Kidney epithelial cell (primary cell): ENCODE measurements around the gene PXN. TPM values are rescaled to one million over a fixed set of nuclear protein-coding genes. Genes with fewer than 3 reads are reported as not detected.
"Not testable (repeated sequence)": the region's sequence is repeated elsewhere in the genome, so short reads cannot be mapped to it uniquely, and the experiment has no call there.

Experiments
- DNase-seq: peaks from one replicate; pipeline ENCODE4 v3.0.0-alpha.2; 2010; ENCODE audit warnings: low read depth
- H3K27me3 ChIP-seq: 2 replicates; pipeline ENCODE4 v1.6.0; 2011; ENCODE audit warnings: low read length; ENCODE audit not compliant: control insufficient read depth, insufficient read depth
- H3K36me3 ChIP-seq: 2 replicates; pipeline ENCODE4 v1.5.1; 2011; ENCODE audit warnings: low read length; ENCODE audit not compliant: control insufficient read depth, insufficient read depth
- H3K4me3 ChIP-seq: 2 replicates; pipeline ENCODE4 v1.5.1; 2011; ENCODE audit warnings: low read depth, mild to moderate bottlenecking, control low read depth, low read length
- CTCF ChIP-seq: IDR thresholded peaks from 2 replicates; pipeline ENCODE4 v1.5.1; 2011; ENCODE audit warnings: mild to moderate bottlenecking, moderate library complexity, low read length, control low read depth, inconsistent platforms; ENCODE audit not compliant: insufficient read depth, poor library complexity, severe bottlenecking
- total RNA-seq: library from RNA; depleted of rRNA; stranded (reverse); fragments of >200 nt; gene quantifications from 2 replicates; pipeline ENCODE4 v1.2.3, GENCODE V29; 2015

The PXN gene
- total RNA-seq, 1 donor from 2014 or later = 88.1 TPM

DNA sequence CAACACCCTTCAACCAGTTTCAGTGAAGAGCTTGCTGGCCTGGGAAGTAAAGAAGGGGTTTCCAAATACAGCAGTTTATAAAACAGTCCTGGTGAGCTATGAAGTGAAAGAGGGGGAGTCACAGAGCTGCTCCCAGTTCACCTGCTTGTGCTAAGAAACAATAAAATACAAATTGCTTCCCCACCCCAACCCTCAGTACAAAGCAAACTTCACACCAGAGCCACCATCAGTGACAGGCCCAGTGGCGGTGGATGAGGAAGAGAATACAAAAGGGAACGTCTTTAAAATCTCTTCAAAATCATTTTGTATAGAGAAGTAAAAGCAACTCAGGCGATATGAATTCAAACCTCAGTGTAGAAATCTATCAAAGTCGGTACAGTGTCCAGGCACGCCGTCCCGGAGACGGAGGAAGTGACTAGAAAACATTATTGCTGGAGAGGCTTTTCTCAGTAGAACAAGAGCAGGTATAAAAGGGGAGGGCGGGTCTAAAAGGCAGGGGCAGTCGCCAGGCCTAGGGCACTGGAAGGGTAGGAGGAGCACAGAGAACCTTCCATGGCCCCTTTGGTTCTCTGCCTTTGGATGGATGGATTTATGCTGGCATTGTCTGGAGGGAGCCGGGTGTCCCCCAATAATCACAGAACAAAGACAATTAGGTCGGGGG is 54.2 kb downstream of the PXN start:
- no peak for DNase-seq
- no peaks in the 10 kb centered on the region for H3K27me3 ChIP-seq
- TF ChIP-seq CTCF = no peak
- no peak overlapping the region for H3K4me3 ChIP-seq
- H3K36me3 ChIP-seq = peaks cover 2% of the 10 kb centered on the region

- H3K36me3 ChIP-seq = peaks cover 2% of the 10 kb centered on the region
- no peak for TF ChIP-seq CTCF
- no peak for DNase-seq
- H3K4me3 ChIP-seq = no peak overlapping the region
- no peaks in the 10 kb centered on the region for H3K27me3 ChIP-seq
These were observed 55.7 kb downstream of the PXN start for GRCh38 chr12:120209851-120210250.

- Histone ChIP-seq H3K27me3 (no peaks in the 10 kb centered on the region), H3K4me3 (no peak overlapping the region), H3K36me3 (no peaks in the 10 kb centered on the region)
- DNase-seq = no peak
- no peak for TF ChIP-seq CTCF
These were observed 58.3 kb downstream of the PXN start for GRCh38 chr12:120207227-120207626.

DNA sequence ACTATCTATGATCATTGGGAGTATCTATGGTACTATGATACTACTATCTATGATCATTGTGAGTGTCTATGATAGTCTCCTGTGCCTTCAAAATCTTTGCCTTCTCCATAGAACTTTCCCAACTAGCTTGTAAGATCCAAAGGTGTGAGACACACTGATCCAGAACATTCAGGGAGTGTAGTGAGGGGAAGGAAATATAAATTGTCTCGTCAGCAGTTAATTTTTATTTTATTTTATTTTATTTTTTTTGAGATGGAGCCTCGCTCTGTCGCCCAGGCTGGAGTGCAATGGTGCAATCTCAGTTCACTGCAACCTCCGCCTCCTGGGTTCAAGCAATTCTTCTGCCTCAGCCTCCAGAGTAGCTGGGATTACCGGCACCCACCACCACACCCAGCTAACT is 58.7 kb downstream of the PXN start:
- not testable (repeated sequence) for H3K36me3 ChIP-seq, DNase-seq, H3K27me3 ChIP-seq, H3K4me3 ChIP-seq

- no peak for DNase-seq
- no peaks in the 10 kb centered on the region for H3K27me3 ChIP-seq
- no peak overlapping the region for H3K4me3 ChIP-seq
- no peak for TF ChIP-seq CTCF
- H3K36me3 ChIP-seq = no peaks in the 10 kb centered on the region
These were observed 59.3 kb downstream of the PXN start for GRCh38 chr12:120206228-120206627.

GRCh38 chr12:120204171-120204570 is 61.4 kb downstream of the PXN start:
- no peak overlapping the region for H3K4me3 ChIP-seq
- no peak for TF ChIP-seq CTCF
- no peak for DNase-seq
- H3K36me3 ChIP-seq = peaks cover under 1% of the 10 kb centered on the region
- H3K27me3 ChIP-seq = no peaks in the 10 kb centered on the region
